IMR-90 (cell line): ENCODE measurements around the gene STYXL1. TPM values are rescaled to one million over a fixed set of nuclear protein-coding genes. Genes with fewer than 3 reads are reported as not detected.
A peak's percentile ranks its signal among the peaks of the same experiment; 100 is the strongest.

Experiments used
- ATAC-seq: fragments of 200-7000 bp; cut with Tn5 transposase; 2 replicates; pipeline ENCODE4 v1.9.1; 2020; ENCODE audit warnings: low read depth, mild to moderate bottlenecking, moderate library complexity
- BruUV-seq: library from RNA; stranded (reverse); fragments of 400-500 nt; replicated peaks from 2 replicates; lab custom pipeline; 2021; lab: Mats Ljungman, UMichigan
- CTCF ChIA-PET: fragments of 300-600 bp; formaldehyde crosslinking; extraction: SDS; loops from one replicate; lab custom pipeline; 2021; ENCODE audit warnings: antibody characterized with exemption; lab: Yijun Ruan, JAX
- POLR2A ChIA-PET: fragments of 300-600 bp; sonication (Branson Sonifier 250); formaldehyde crosslinking; loops from one replicate; lab custom pipeline; 2022; ENCODE audit warnings: antibody characterized with exemption; ENCODE audit not compliant: unreplicated experiment; lab: Charles Lee
- DNase-seq: peaks from one replicate; pipeline ENCODE4 v3.0.0; 2013
- H2AFZ ChIP-seq: replicated peaks from 2 replicates; pipeline ENCODE3; 2013; ENCODE audit warnings: low read length, mild to moderate bottlenecking; ENCODE audit not compliant: poor library complexity
- H2AK5ac ChIP-seq: 2 replicates; pipeline ENCODE4 v1.6.1; 2013; ENCODE audit warnings: low read depth, low read length, inconsistent platforms
- H2AK9ac ChIP-seq: replicated peaks from 2 replicates; pipeline ENCODE3; 2013; ENCODE audit warnings: mild to moderate bottlenecking, low read depth, low read length, moderate library complexity; ENCODE audit not compliant: poor library complexity
- H2BK120ac ChIP-seq: 2 replicates; pipeline ENCODE4 v1.6.1; 2013; ENCODE audit warnings: low read depth, low read length, inconsistent platforms
- H2BK15ac ChIP-seq: 3 replicates; pipeline ENCODE4 v1.6.1; 2013; ENCODE audit warnings: low read depth, low read length, inconsistent platforms
- H2BK20ac ChIP-seq: 2 replicates; pipeline ENCODE4 v1.6.1; 2013; ENCODE audit warnings: low read depth, mild to moderate bottlenecking, inconsistent platforms, low read length, moderate library complexity
- H2BK5ac ChIP-seq: 2 replicates; pipeline ENCODE4 v1.6.1; 2013; ENCODE audit warnings: mild to moderate bottlenecking, low read depth, low read length, inconsistent platforms; ENCODE audit not compliant: poor library complexity, severe bottlenecking
- H3K14ac ChIP-seq: replicated peaks from 2 replicates; pipeline ENCODE4 v1.6.1; 2013; ENCODE audit warnings: low read depth, low read length, inconsistent platforms
- H3K18ac ChIP-seq: 2 replicates; pipeline ENCODE4 v1.6.1; 2013; ENCODE audit warnings: low read depth, low read length, control low read depth
- H3K23ac ChIP-seq: 2 replicates; pipeline ENCODE4 v1.6.1; 2013; ENCODE audit warnings: low read depth, low read length, inconsistent platforms
- H3K27ac ChIP-seq: 2 replicates; pipeline ENCODE4 v1.5.1; 2013; ENCODE audit warnings: mild to moderate bottlenecking, control low read depth, low read length; ENCODE audit not compliant: insufficient read depth
- H3K27me3 ChIP-seq: 2 replicates; pipeline ENCODE4 v1.6.1; 2013; ENCODE audit warnings: low read length; ENCODE audit not compliant: control insufficient read depth, insufficient read depth
- H3K36me3 ChIP-seq: 2 replicates; pipeline ENCODE4 v1.6.1; 2013; ENCODE audit warnings: low read length, mixed read lengths; ENCODE audit not compliant: control insufficient read depth, insufficient read depth
- H3K4ac ChIP-seq: 2 replicates; pipeline ENCODE4 v1.6.1; 2013; ENCODE audit warnings: low read depth, low read length, inconsistent platforms
- H3K4me1 ChIP-seq: 2 replicates; pipeline ENCODE4 v1.6.1; 2013; ENCODE audit warnings: low read length, mixed read lengths; ENCODE audit not compliant: control insufficient read depth, insufficient read depth
- H3K4me2 ChIP-seq: 2 replicates; pipeline ENCODE4 v1.6.1; 2013; ENCODE audit warnings: low read depth, mild to moderate bottlenecking, control low read depth, low read length, moderate library complexity
- H3K4me3 ChIP-seq: 2 replicates; pipeline ENCODE4 v1.5.1; 2013; ENCODE audit warnings: low read depth, mild to moderate bottlenecking, control low read depth, low read length, moderate library complexity; ENCODE audit not compliant: insufficient read depth
- H3K56ac ChIP-seq: 2 replicates; pipeline ENCODE4 v1.6.1; 2013; ENCODE audit warnings: low read length, inconsistent platforms; ENCODE audit not compliant: insufficient read depth; ENCODE audit errors: extremely low read depth
- H3K79me1 ChIP-seq, 2 experiments: 2 replicates each; pipeline ENCODE4 v1.6.1; 2013; ENCODE audit warnings: low read length in 2 of 2, inconsistent platforms in 1 of 2, low read depth in 1 of 2
- H3K9ac ChIP-seq: 2 replicates; pipeline ENCODE4 v1.6.1; 2013; ENCODE audit warnings: low read depth, low read length, control low read depth
- H3K9me1 ChIP-seq: 2 replicates; pipeline ENCODE4 v1.6.1; 2013; ENCODE audit warnings: low read length, inconsistent platforms; ENCODE audit not compliant: insufficient read depth
- H3K9me3 ChIP-seq: 2 replicates; pipeline ENCODE4 v1.6.1; 2013; ENCODE audit warnings: low read length; ENCODE audit not compliant: control insufficient read depth, insufficient read depth
- H4K20me1 ChIP-seq: 2 replicates; pipeline ENCODE4 v1.6.1; 2013; ENCODE audit warnings: low read length, inconsistent platforms; ENCODE audit not compliant: insufficient read depth
- H4K5ac ChIP-seq: 2 replicates; pipeline ENCODE4 v1.6.1; 2013; ENCODE audit warnings: mild to moderate bottlenecking, low read depth, low read length, control low read depth
- H4K8ac ChIP-seq, 2 experiments: 2 replicates each; pipeline ENCODE4 v1.6.1; 2013; ENCODE audit warnings: low read depth in 2 of 2, low read length in 2 of 2, control low read depth in 1 of 2, inconsistent platforms in 1 of 2
- H4K91ac ChIP-seq: 2 replicates; pipeline ENCODE4 v1.6.1; 2013; ENCODE audit warnings: low read depth, low read length, inconsistent platforms; ENCODE audit not compliant: insufficient read depth
- BHLHE40 ChIP-seq: fragments of 150-350 bp; IDR thresholded peaks from 2 replicates; pipeline ENCODE4 v1.6.1; 2016; ENCODE audit warnings: mild to moderate bottlenecking, low read depth, low read length
- CEBPB ChIP-seq: IDR thresholded peaks from 2 replicates; pipeline ENCODE4 v1.6.1; 2012; ENCODE audit warnings: low read depth, low read length, improper control_type of control experiment
- CHD1 ChIP-seq: IDR thresholded peaks from 2 replicates; pipeline ENCODE4 v1.6.1; 2012; ENCODE audit warnings: low read depth, low read length, improper control_type of control experiment
- FOS ChIP-seq: fragments of 150-350 bp; IDR thresholded peaks from 2 replicates; pipeline ENCODE4 v1.6.1; 2016; ENCODE audit warnings: low read depth, low read length
- MAFK ChIP-seq: IDR thresholded peaks from 2 replicates; pipeline ENCODE4 v1.6.1; 2012; ENCODE audit warnings: low read depth, low read length, improper control_type of control experiment
- MAZ ChIP-seq: IDR thresholded peaks from 2 replicates; pipeline ENCODE4 v1.6.1; 2012; ENCODE audit warnings: low read depth, mild to moderate bottlenecking, low read length, improper control_type of control experiment, moderate library complexity, borderline replicate concordance
- MXI1 ChIP-seq: IDR thresholded peaks from 2 replicates; pipeline ENCODE4 v1.6.1; 2012; ENCODE audit warnings: low read depth, mild to moderate bottlenecking, low read length, moderate library complexity, borderline replicate concordance
- NFE2L2 ChIP-seq: fragments of 150-350 bp; IDR thresholded peaks from 2 replicates; pipeline ENCODE4 v1.6.1; 2016; ENCODE audit warnings: low read depth, mild to moderate bottlenecking, low read length
- POLR2A ChIP-seq: IDR thresholded peaks from 2 replicates; pipeline ENCODE4 v1.6.1; 2012; ENCODE audit warnings: mild to moderate bottlenecking, low read depth, low read length
- RAD21 ChIP-seq: IDR thresholded peaks from 2 replicates; pipeline ENCODE4 v1.6.1; 2012; ENCODE audit warnings: low read length, improper control_type of control experiment
- RCOR1 ChIP-seq: IDR thresholded peaks from 2 replicates; pipeline ENCODE4 v1.6.1; 2012; ENCODE audit warnings: mild to moderate bottlenecking, low read length, improper control_type of control experiment; ENCODE audit not compliant: insufficient replicate concordance
- RFX5 ChIP-seq: IDR thresholded peaks from 2 replicates; pipeline ENCODE4 v1.8.0; 2012; ENCODE audit warnings: low read depth, mild to moderate bottlenecking, low read length, moderate library complexity
- SMC3 ChIP-seq: fragments of 150-350 bp; IDR thresholded peaks from 2 replicates; pipeline ENCODE4 v1.6.1; 2016; ENCODE audit warnings: low read depth, mild to moderate bottlenecking, antibody characterized with exemption, low read length, moderate library complexity
- WGBS, 2 experiments: methylation state at CpG; one replicate each; pipeline versions ENCODE4 v1.1.5 to v1.1.7; 2013; ENCODE audit warnings: missing lambda C conversion rate in 2 of 2; ENCODE audit not compliant: insufficient read length in 1 of 2; ENCODE audit errors: extremely low coverage in 2 of 2; 5-methylcytosine and 5-hydroxymethylcytosine counted together
- dilution Hi-C: fragments of 300-500 bp; cut with HindIII; formaldehyde crosslinking; loops from one replicate; pipeline ENCODE4 v1.14.3; 2018; ENCODE audit warnings: low sequenced_read_pairs; ENCODE audit not compliant: unreplicated experiment
- in situ Hi-C: fragments of 300-500 bp; cut with MboI; formaldehyde crosslinking; loops from 3 replicates; pipeline ENCODE4 v1.14.3; 2019; ENCODE audit warnings: low sequenced_read_pairs, inconsistent platforms, mixed read lengths
- intact Hi-C: fragments of 100-400 bp; cut with micrococcal nuclease; formaldehyde crosslinking; loops from 2 replicates; pipeline ENCODE4 v1.10.0; 2022
- polyA plus RNA-seq, 3 experiments: library from polyadenylated mRNA; depleted of rRNA; stranded (reverse); fragments of >200 nt; gene quantifications; 2 replicates each; pipeline ENCODE4 v1.2.3, GENCODE V29; 2012; ENCODE audit warnings: low replicate concordance in 1 of 3
- total RNA-seq: library from RNA; depleted of rRNA; stranded (reverse); fragments of >200 nt; gene quantifications from 2 replicates; pipeline ENCODE4 v1.2.3, GENCODE V29; 2012
- TF ChIP-seq, protein P1 (sequence below): fragments of 150-350 bp; IDR thresholded peaks from 2 replicates; pipeline ENCODE4 v1.6.1; 2017; ENCODE audit warnings: mild to moderate bottlenecking, antibody characterized with exemption, low read length, low read depth
- TF ChIP-seq, protein P2 (sequence below): conservative IDR thresholded peaks from 2 replicates; pipeline ENCODE4 v1.5.1; 2012; ENCODE audit warnings: mild to moderate bottlenecking, low read depth, low read length, improper control_type of control experiment
- TF ChIP-seq, protein P3 (sequence below): fragments of 150-350 bp; IDR thresholded peaks from 2 replicates; pipeline ENCODE4 v1.6.1; 2016; ENCODE audit warnings: low read depth, mild to moderate bottlenecking, low read length, moderate library complexity, borderline replicate concordance

The STYXL1 gene
- total and polyA plus RNA-seq, 2 of the 4 experiments (the other 2 are of a cell fraction): 66.1 to 73.8 TPM

DNA sequence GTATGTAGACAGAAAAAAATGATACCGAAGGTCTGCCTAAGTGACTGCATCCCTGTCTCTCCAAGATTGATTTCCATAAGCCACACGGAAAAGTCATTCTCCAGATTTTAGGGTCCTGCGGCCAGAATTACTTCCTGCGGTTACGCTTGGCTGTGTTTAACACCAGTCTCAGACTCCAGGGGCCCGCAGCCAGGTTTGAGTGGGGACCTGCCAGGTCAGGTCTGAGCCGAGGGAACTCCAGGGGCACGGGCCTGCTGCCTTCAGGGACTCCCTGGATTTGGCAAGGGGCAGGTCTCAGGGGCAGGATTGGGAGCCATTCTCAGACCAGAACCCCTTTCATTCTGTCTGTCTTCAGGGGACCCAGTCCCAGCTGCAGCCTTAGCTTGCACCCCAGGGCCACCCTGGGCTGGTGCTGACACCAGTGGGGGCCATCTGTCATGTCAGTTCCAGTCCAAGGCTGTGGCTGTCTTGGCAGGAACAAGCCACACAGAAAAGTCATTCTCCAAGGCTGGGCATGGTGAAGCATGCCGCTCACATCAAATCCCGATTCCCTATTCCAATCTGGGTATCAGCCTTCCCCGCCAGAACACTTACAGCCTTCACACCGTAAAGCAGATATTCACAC is 92.4 kb downstream of the STYXL1 start:
- Histone ChIP-seq H4K5ac (no peak overlapping the region), H3K9me3 (no peaks in the 10 kb centered on the region), H3K4me2 (no peak overlapping the region), H2BK20ac (no peak overlapping the region), H4K20me1 (no peaks in the 10 kb centered on the region), H3K23ac (no peak overlapping the region), H3K36me3 (peaks cover 33% of the 10 kb centered on the region), H2AK9ac (no peak overlapping the region), H3K4me1 (peaks cover 11% of the 10 kb centered on the region), H3K27ac (no peak overlapping the region), H2BK120ac (no peak overlapping the region), H2AFZ (no peak overlapping the region), H2AK5ac (0 out of 2 replicates have a peak overlapping the region, but pooled peaks have one; percentile 24), H3K9ac (no peak overlapping the region), H3K79me1 (peaks cover 0 to 46% of the 10 kb centered on the region in 2 experiments; a peak in 2 of 4 replicates), H3K9me1 (peaks cover 16% of the 10 kb centered on the region), H3K14ac (no peak overlapping the region), H3K18ac (no peak overlapping the region), H3K4ac (no peak overlapping the region), H4K91ac (no peak overlapping the region), H2BK15ac (no peak overlapping the region), H3K27me3 (no peaks in the 10 kb centered on the region), H2BK5ac (no peak overlapping the region), H3K4me3 (no peak overlapping the region), H3K56ac (no peak overlapping the region), H4K8ac (no peak overlapping the region)
- ChIA-PET POLR2A (no interaction called here), CTCF (no interaction called here)
- dilution Hi-C loops: no loop called here
- ATAC-seq (no peak), DNase-seq (no peak)
- no TSS peak for BruUV-seq
- intact Hi-C loops: no loop called here
- 67 to 91% methylated on average over 1 to 4 of the region's 12 CpGs for WGBS, 2 experiments
- TF ChIP-seq MAZ (no peak), RAD21 (no peak), CEBPB (no peak), POLR2A (no peak), MAFK (no peak), BHLHE40 (no peak), RCOR1 (no peak), NFE2L2 (no peak), MXI1 (no peak), RFX5 (no peak), SMC3 (no peak), CHD1 (no peak), FOS (no peak)
- TF ChIP-seq, protein P1, sequence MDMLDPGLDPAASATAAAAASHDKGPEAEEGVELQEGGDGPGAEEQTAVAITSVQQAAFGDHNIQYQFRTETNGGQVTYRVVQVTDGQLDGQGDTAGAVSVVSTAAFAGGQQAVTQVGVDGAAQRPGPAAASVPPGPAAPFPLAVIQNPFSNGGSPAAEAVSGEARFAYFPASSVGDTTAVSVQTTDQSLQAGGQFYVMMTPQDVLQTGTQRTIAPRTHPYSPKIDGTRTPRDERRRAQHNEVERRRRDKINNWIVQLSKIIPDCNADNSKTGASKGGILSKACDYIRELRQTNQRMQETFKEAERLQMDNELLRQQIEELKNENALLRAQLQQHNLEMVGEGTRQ: no peak
- TF ChIP-seq, protein P2, sequence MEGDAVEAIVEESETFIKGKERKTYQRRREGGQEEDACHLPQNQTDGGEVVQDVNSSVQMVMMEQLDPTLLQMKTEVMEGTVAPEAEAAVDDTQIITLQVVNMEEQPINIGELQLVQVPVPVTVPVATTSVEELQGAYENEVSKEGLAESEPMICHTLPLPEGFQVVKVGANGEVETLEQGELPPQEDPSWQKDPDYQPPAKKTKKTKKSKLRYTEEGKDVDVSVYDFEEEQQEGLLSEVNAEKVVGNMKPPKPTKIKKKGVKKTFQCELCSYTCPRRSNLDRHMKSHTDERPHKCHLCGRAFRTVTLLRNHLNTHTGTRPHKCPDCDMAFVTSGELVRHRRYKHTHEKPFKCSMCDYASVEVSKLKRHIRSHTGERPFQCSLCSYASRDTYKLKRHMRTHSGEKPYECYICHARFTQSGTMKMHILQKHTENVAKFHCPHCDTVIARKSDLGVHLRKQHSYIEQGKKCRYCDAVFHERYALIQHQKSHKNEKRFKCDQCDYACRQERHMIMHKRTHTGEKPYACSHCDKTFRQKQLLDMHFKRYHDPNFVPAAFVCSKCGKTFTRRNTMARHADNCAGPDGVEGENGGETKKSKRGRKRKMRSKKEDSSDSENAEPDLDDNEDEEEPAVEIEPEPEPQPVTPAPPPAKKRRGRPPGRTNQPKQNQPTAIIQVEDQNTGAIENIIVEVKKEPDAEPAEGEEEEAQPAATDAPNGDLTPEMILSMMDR: no peak
- TF ChIP-seq, protein P3, sequence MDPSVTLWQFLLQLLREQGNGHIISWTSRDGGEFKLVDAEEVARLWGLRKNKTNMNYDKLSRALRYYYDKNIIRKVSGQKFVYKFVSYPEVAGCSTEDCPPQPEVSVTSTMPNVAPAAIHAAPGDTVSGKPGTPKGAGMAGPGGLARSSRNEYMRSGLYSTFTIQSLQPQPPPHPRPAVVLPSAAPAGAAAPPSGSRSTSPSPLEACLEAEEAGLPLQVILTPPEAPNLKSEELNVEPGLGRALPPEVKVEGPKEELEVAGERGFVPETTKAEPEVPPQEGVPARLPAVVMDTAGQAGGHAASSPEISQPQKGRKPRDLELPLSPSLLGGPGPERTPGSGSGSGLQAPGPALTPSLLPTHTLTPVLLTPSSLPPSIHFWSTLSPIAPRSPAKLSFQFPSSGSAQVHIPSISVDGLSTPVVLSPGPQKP: no peak
- in situ Hi-C loops: no loop called here
